ENCODE data around the gene TPP2.

DNA sequence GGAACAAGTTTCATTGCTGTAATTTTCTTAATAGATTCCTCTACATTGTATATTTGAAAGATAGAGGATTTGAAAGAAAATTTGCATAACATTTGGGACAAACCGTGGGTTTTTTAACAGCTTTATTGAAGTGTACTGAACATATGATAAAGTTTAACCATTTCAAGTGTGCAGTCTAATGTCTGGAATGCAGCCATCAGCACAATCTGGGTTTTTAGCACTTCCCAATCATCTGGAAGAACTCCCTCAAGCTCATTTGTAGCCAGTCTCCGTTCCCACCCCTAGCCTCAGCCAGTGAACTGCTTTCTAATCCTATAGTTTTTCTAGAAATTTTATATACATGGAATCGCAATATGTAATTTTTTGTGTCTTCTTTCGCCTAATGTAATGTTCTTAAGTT, 85.4 kb downstream of the TPP2 start:
- TF ChIP-seq, protein P1, sequence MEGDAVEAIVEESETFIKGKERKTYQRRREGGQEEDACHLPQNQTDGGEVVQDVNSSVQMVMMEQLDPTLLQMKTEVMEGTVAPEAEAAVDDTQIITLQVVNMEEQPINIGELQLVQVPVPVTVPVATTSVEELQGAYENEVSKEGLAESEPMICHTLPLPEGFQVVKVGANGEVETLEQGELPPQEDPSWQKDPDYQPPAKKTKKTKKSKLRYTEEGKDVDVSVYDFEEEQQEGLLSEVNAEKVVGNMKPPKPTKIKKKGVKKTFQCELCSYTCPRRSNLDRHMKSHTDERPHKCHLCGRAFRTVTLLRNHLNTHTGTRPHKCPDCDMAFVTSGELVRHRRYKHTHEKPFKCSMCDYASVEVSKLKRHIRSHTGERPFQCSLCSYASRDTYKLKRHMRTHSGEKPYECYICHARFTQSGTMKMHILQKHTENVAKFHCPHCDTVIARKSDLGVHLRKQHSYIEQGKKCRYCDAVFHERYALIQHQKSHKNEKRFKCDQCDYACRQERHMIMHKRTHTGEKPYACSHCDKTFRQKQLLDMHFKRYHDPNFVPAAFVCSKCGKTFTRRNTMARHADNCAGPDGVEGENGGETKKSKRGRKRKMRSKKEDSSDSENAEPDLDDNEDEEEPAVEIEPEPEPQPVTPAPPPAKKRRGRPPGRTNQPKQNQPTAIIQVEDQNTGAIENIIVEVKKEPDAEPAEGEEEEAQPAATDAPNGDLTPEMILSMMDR (IDR thresholded peaks at IDR 0.05; ENCODE audit: low read length): no peak
- no peak for TF ChIP-seq EZH2 (optimal IDR thresholded peaks at IDR 0.05; ENCODE audit: low read depth, low read length)
- TF ChIP-seq EZH2phosphoT487 (IDR thresholded peaks at IDR 0.05; ENCODE audit: low read length): no peak
